H1 (cell line): ENCODE measurements around the gene S100A10. TPM values are rescaled to one million over a fixed set of nuclear protein-coding genes. Genes with fewer than 3 reads are reported as not detected.

ENCODE experiments used
- EP300 ChIP-seq, 2 experiments: IDR thresholded peaks; 1 replicate in 1 of 2; 2 replicates in 1 of 2; pipeline ENCODE4 v1.6.1; 2011 to 2012; ENCODE audit warnings: low read depth in 2 of 2, low read length in 2 of 2, mild to moderate bottlenecking in 2 of 2, borderline replicate concordance in 1 of 2, inconsistent platforms in 1 of 2, moderate library complexity in 1 of 2
- HDAC2 ChIP-seq, 2 experiments: fragments of 300-600 bp in 1 of 2; sonication (generic) in 1 of 2; IDR thresholded peaks; 2 replicates each; pipeline ENCODE4 v1.6.1; 2011 to 2012; ENCODE audit warnings: low read depth in 2 of 2, low read length in 2 of 2, mild to moderate bottlenecking in 2 of 2, moderate library complexity in 2 of 2, borderline replicate concordance in 1 of 2, inconsistent platforms in 1 of 2
- KDM1A ChIP-seq: fragments of 200-600, 300-600 bp; sonication (generic); IDR thresholded peaks from 2 replicates; pipeline ENCODE4 v1.7.1; 2016; ENCODE audit warnings: mild to moderate bottlenecking, low read length, borderline replicate concordance
- RBBP5 ChIP-seq: IDR thresholded peaks from 2 replicates; pipeline ENCODE4 v1.7.1; 2012; ENCODE audit warnings: low read depth, mild to moderate bottlenecking, inconsistent platforms, low read length, moderate library complexity, borderline replicate concordance
- polyA plus RNA-seq, 7 experiments: library from polyadenylated mRNA; depleted of rRNA in 3 of 7; stranded (reverse) in 5 of 7; unstranded in 2 of 7; fragments of >200 nt in 5 of 7; fragments of 200-250 nt in 2 of 7; gene quantifications; 1 replicate in 5 of 7; 2 replicates in 1 of 7; 4 replicates in 1 of 7; pipeline versions ENCODE4 v1.2.1 to v1.2.3, GENCODE V29; 2011 to 2013; ENCODE audit warnings: missing spikeins in 2 of 7, mixed read lengths in 2 of 7
- total RNA-seq: library from RNA; stranded (reverse); fragmentation: NEBNext Ultra II Directional; extraction: Animal tissue kit (Norgen Biotek cat#: 25700); gene quantifications from 2 replicates; pipeline ENCODE4 v1.2.1, GENCODE V29; 2021
- TF ChIP-seq, protein P1 (sequence below): IDR thresholded peaks from 2 replicates; pipeline ENCODE4 v1.6.1; 2011; ENCODE audit warnings: low read length, improper control_type of control experiment

The S100A10 gene
- total and polyA plus RNA-seq, 2 of the 8 experiments (the other 6 are each of a cell fraction or from before 2014, with no cell fraction given): 23.9 to 231 TPM

DNA sequence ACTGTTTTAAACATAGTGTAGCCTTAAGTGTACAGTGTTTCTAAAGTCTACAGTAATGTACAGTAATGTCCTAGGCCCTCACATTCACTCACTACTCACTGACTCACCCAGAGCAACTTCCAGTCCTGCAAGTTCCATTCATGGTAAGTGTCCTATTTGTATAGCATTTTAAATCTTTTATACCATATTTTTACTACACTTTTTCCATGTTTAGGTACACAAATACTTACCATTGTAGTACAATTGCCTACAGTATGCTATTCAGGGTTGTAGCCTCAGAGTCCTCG, 3.6 kb upstream of the S100A10 start (continued):
- TF ChIP-seq KDM1A (no peak), EP300 (IDR thresholded peaks at IDR 0.05; ENCODE audit: borderline replicate concordance in 1 of 2, low read depth in 2 of 2, low read length in 2 of 2) (no peak), HDAC2 (IDR thresholded peaks at IDR 0.05; ENCODE audit: borderline replicate concordance in 1 of 2, low read depth in 2 of 2, low read length in 2 of 2) (no peak), RBBP5 (no peak)
- TF ChIP-seq, protein P1, sequence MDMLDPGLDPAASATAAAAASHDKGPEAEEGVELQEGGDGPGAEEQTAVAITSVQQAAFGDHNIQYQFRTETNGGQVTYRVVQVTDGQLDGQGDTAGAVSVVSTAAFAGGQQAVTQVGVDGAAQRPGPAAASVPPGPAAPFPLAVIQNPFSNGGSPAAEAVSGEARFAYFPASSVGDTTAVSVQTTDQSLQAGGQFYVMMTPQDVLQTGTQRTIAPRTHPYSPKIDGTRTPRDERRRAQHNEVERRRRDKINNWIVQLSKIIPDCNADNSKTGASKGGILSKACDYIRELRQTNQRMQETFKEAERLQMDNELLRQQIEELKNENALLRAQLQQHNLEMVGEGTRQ: no peak
